Lower leg skin (tissue), 4 donors: Measurements from ENCODE around the gene RBM4. TPM values are rescaled to one million over a fixed set of nuclear protein-coding genes. Genes with fewer than 3 reads are reported as not detected.
"Not testable (repeated sequence)": the region's sequence is repeated elsewhere in the genome, so short reads cannot be mapped to it uniquely, and the experiment has no call there.

Experiments
- DNase-seq, 2 donors: peaks; one replicate each; pipeline ENCODE4 v3.0.0-alpha.2; 2019; ENCODE audit warnings: low spot score in 2 of 2
- H3K4me3 ChIP-seq: fragments of 200-600 bp; sonication (generic); 2 replicates; pipeline ENCODE4 v1.5.1; 2017; ENCODE audit warnings: mild to moderate bottlenecking, low read depth; ENCODE audit not compliant: poor library complexity, severe bottlenecking
- CTCF ChIP-seq, 3 donors: fragments of 450-650 bp; IDR thresholded peaks; one replicate each; pipeline ENCODE4 v1.5.1; 2016; ENCODE audit warnings: antibody characterized with exemption in 3 of 3, mild to moderate bottlenecking in 3 of 3, moderate library complexity in 2 of 3
- POLR2A ChIP-seq, 2 donors: fragments of 450-650 bp; IDR thresholded peaks; one replicate each; pipeline ENCODE4 v1.6.1; 2016 to 2017; ENCODE audit warnings: antibody characterized with exemption in 2 of 2, mild to moderate bottlenecking in 1 of 2, moderate library complexity in 1 of 2
- WGBS, 2 donors: methylation state at CpG; one replicate each; pipeline ENCODE4 v1.1.5; 2018; 5-methylcytosine and 5-hydroxymethylcytosine counted together
- intact Hi-C: fragments of 100-400 bp; cut with DNase I; formaldehyde crosslinking; loops from one replicate; pipeline ENCODE4 v1.15.0; 2023; ENCODE audit warnings: low total_unique reads
- total RNA-seq, 4 donors: library from RNA; depleted of rRNA; stranded (reverse); fragments of >200 nt; gene quantifications; one replicate each; pipeline ENCODE4 v1.1.0, GENCODE V29; 2016

RBM4 gene
- total RNA-seq, 4 donors from 2014 or later: 59.2 to 96.6 (median 76.0) TPM

- 87 to 94% methylated on average over 2 of the region's 2 CpGs for WGBS, 2 donors
These were observed 9.1 kb upstream of the RBM4 start for GRCh38 chr11:66629356-66629755.

GRCh38 chr11:66631883-66632282 is 6.6 kb upstream of the RBM4 start:
- intact Hi-C loops: no loop called here
- 88 to 91% methylated on average over 6 of the region's 6 CpGs for WGBS, 2 donors
- TF ChIP-seq CTCF (IDR thresholded peaks at IDR 0.05) (no peak), POLR2A (IDR thresholded peaks at IDR 0.05) (no peak)
- H3K4me3 ChIP-seq: no peak overlapping the region
- no peak for DNase-seq

More at GRCh38 chr11:66629356-66629755, 9.1 kb upstream of the RBM4 start:
- no peak for DNase-seq
- H3K4me3 ChIP-seq: no peak overlapping the region
- TF ChIP-seq CTCF (IDR thresholded peaks at IDR 0.05) (no peak), POLR2A (IDR thresholded peaks at IDR 0.05) (no peak)
- intact Hi-C loops: no loop called here

- peak in 1 of 2 donors; percentile 2 for DNase-seq
These were observed 5.6 kb upstream of the RBM4 start for GRCh38 chr11:66632952-66633351.

GRCh38 chr11:66636411-66636810 is 2.1 kb upstream of the RBM4 start:
- 72 to 77% methylated on average over 3 of the region's 3 CpGs for WGBS, 2 donors
- TF ChIP-seq CTCF (IDR thresholded peaks at IDR 0.05) (no peak), POLR2A (IDR thresholded peaks at IDR 0.05) (no peak)
- DNase-seq: peak in 1 of 2 donors; percentile 12
- intact Hi-C loops: no loop called here
- H3K4me3 ChIP-seq: no peak overlapping the region

More at GRCh38 chr11:66632952-66633351, 5.6 kb upstream of the RBM4 start:
- TF ChIP-seq POLR2A (IDR thresholded peaks at IDR 0.05) (no peak), CTCF (IDR thresholded peaks at IDR 0.05) (no peak)
- 92 to 93% methylated on average over 2 of the region's 2 CpGs for WGBS, 2 donors
- intact Hi-C loops: no loop called here
- H3K4me3 ChIP-seq: no peak overlapping the region

- no peak for TF ChIP-seq POLR2A (IDR thresholded peaks at IDR 0.05)
- DNase-seq: peak in 1 of 2 donors; percentile 21
- no peak overlapping the region for H3K4me3 ChIP-seq
- intact Hi-C loops: no loop called here
- 47 to 54% methylated on average over 12 of the region's 12 CpGs for WGBS, 2 donors
These were observed 836 bp upstream of the RBM4 start for GRCh38 chr11:66637557-66638176.

GRCh38 chr11:66639066-66639813 is 737 bp downstream of the RBM4 start:
- intact Hi-C loops: no loop called here
- peak in 1 of 2 donors; percentile 39 for DNase-seq
- WGBS, 2 donors: 4 to 5% methylated on average over 27 of the region's 27 CpGs
- H3K4me3 ChIP-seq: peak overlapping the region; percentile 68
- no peak for TF ChIP-seq CTCF (IDR thresholded peaks at IDR 0.05)
- TF ChIP-seq POLR2A (IDR thresholded peaks at IDR 0.05): no peak

GRCh38 chr11:66639814-66640340 is 1.4 kb downstream of the RBM4 start:
- WGBS, 2 donors: 56 to 65% methylated on average over 10 of the region's 10 CpGs
- intact Hi-C loops: not testable (repeated sequence)

More at GRCh38 chr11:66639814-66640340, 1.4 kb downstream of the RBM4 start:
- H3K4me3 ChIP-seq: not testable (repeated sequence)
- DNase-seq: peak in 1 of 2 donors; percentile 61
